ENCODE data around the gene MAPK6. TPM values are rescaled to one million over a fixed set of nuclear protein-coding genes. Genes with fewer than 3 reads are reported as not detected.
A peak's percentile ranks its signal among the peaks of the same experiment; 100 is the strongest.
"Not testable (repeated sequence)": the region's sequence is repeated elsewhere in the genome, so short reads cannot be mapped to it uniquely, and the experiment has no call there.

Gene MAPK6
- total RNA-seq, 2 donors from 2014 or later, result 16.6 to 21.5 TPM

DNA sequence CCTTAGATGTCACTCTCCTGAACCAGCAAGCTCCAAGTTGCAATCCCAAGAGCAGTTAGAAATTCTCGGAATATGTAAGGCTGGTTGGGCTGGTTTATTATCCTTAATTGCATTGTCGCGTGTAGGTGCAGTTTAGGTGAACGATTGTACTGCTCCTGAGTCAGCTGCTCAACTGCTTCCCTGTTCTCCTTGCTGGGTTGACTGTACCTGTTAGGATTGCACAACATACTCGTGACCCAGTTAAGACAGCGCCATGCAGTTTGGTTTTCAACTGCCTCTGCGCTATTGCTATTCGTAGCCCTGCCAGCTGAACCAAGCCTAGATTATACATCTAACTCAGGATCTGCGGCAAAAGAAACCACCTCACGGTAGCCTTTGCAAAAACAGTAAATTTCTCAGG, 52.6 kb downstream of the MAPK6 start:
- intact Hi-C loops (cut with DNase I), result loop anchor here in 1 of 2 donors (10.0 kb wide), 1 partner anchor 87 kb away; no protein-coding TSS in a partner anchor
- no peak for DNase-seq
- no peak for ATAC-seq

DNA sequence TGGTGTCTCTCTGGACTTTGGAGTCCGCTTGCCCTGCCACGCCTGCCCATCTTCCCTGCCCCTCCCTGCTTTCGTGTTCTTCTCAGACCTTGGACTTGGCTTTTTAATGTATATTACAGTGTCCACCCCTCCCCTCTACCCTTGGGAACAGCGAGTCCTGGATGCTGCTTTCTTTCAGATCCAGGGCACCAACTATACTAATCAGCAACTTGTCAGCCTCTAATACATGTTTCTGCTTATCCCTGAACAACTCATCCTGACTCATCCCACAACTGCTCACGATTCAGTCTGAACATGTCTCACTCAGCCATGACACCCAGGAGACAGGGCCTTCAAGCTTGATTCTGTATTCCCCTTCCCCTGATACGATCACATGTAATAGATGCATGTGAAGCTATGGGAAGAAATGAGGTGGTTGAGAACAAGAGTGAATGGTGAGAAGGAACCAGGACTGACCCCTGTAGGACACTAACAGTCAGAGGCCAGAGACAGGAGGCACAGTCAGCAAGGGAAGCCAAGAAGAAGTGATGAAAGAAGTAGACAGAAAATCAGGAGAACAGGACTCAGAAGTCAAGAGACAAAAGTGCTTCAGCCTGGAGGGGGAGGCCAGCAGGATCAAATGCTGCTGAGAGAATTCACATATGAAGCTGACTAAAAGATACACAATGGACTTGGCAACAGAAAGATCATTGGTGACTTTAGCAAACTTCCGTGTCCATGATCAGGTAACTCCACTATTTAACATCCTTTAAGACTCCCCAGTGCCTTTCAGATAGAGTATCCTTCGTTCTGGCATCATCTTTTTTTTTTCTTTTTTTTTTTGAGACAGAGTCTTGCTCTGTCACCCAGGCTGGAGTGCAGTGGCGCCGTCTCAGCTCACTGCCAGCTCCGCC, 58.1 kb downstream of the MAPK6 start:
- peak in 1 of 2 donors; percentile 82 for ATAC-seq
- intact Hi-C loops (cut with DNase I), result loop anchor here in 1 of 2 donors (10.0 kb wide), 1 partner anchor 92 kb away; no protein-coding TSS in a partner anchor
- no peak for DNase-seq

- ATAC-seq, result peak in 1 of 2 donors; percentile 14
- no peak for DNase-seq
These were observed 59.3 kb downstream of the MAPK6 start for GRCh38 chr15:52078197-52078875.

DNA sequence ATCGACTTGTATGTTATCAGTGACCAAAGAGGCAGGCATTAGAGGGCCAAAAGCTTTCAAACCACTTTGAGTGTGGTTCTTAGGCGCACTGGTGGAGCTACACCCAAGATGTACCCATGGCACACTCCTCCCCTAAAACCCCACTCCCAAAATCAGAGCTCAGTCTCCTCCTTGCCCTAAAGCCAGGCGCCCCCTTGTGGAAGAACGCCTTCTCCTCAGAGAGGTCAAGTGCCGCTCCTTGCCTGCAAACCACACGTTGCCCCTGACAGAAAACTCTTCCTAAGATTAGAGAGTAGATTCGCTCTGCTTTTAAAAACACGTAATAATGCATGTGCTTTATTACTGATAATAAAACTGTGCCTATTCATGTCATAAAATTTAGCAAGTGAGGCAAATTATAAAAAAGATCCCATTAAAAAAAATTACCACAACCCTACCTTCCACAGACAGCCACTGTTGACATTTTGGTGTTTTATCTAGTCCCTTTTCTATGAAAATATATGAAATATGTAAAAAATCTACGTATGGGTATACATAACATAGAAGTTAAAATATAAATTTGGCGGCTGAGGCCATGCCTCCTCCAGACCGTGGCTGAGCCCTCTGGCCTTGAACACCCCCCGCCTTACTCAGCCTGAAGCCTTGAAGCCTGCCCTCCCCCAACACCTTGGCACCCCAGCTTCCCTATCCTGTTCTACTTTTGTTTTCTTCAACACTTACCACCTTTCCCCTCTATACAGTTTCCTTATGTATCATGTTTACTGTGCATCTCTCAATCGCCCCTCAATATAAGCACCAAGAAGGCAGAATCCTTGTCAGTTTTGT, 60.1 kb downstream of the MAPK6 start:
- intact Hi-C loops (cut with DNase I), result loop anchor here (2.0 to 10.0 kb wide), 3 partner anchors 94 to 190 kb away; partner anchors contain the start of gene LEO1 (in 1 of the 2)
- DNase-seq, result peak; percentile 89
- ATAC-seq, result peak; percentile 70 to 87

More at GRCh38 chr15:52078197-52078875, 59.3 kb downstream of the MAPK6 start:
- intact Hi-C loops (cut with DNase I), result loop anchor here (2.0 to 10.0 kb wide), 3 partner anchors 94 to 190 kb away; partner anchors contain the start of gene LEO1 (in 1 of the 2)

DNA sequence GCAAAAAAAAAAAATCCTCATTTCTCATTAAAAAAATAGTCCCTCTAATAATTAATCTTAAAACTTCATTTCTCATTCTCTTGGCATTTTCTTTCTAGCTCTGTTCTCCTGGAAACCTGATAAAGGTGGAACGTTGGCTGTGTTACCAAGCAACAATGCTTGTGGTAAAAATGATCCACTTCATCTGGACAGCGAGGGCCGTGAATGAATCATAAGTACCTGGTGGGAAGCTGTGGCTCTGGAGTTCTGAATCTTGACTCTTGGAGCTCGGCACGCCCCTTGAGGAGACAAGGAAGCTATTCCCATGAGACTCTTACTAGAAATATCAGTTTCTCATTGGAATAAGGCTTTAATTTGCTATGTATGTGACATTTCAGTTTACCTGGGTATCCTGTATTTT, 61.0 kb downstream of the MAPK6 start:
- ATAC-seq, result peak in 1 of 2 donors; percentile 84
- intact Hi-C loops (cut with DNase I), result no loop called here
- no peak for DNase-seq

DNA sequence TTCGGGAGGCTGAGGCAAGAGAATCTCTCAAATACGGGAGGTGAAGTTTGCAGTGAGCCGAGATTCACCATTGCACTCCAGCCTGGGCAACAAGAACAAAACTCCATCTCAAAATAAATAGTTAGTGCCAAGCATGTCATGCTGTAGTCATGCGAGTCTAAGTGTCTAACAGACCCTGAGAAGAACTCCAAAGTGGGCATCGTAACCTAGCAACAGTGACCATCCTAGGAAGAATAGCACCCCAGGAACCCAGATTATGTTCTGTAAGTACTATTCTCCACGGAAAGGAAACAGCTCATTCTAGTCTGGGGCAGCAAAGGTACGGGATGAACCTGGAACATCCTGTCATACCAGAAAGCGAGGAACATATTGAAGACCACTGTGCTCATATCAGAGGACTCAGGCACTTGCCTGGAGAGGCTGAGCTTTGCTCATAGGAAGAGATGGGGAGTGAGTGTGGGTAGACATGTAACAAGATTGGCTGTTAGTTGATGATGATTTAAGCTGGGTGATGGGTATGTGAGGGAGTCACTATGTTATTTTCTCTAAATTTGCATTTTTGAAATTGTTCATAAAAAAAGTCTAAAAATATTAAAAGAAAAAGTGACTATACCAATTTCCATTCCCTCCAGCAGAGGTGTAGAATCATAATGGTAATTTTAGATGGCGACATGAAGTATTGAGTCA, 61.8 kb downstream of the MAPK6 start:
- ATAC-seq (no peak), DNase-seq (no peak)
- intact Hi-C loops (cut with DNase I), result no loop called here

DNA sequence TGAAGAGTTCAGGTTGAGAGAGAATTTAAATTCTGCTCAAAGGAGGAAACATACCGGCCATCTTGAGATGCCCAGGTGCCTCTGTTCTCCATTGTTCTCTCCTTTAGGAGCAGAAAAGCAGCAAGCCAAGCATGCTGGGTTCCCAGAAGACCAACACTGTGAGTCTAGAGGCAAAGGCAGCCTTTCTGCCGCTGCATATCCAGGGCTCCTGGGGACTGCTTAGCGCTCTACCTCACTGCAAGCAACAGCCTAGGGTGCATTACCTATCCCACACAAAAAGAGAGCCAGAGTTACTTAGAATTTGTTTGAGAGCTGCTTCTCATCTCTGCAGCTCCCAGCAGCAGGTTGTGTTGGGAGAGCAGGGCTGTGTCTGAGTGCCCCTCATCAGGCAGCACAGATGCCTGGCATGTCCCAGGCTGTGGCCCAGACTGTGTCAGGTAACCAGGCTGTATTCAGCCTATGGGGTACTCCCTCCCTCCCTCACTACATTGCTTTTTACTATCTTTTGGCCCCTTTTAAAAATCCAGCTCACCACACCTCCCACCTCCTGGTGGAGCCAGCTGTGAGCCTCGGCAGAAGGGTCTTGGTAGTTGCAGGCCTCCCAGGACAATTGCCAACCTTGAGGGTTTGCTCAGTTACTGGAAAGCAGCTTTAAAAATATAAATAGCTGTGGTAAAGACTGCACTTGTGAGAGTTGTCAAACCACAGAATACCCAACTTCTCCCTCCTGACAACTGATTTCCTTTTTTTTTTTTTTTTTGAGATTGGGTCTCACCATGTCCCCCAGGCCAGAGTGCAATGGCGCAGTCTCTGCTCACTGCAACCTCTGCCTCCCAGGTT, 63.4 kb downstream of the MAPK6 start:
- DNase-seq (no peak), ATAC-seq (no peak)
- intact Hi-C loops (cut with DNase I), result no loop called here

GRCh38 chr15:52083037-52083359, 64.0 kb downstream of the MAPK6 start:
- DNase-seq; intact Hi-C loops (cut with DNase I); ATAC-seq: not testable (repeated sequence)

DNA sequence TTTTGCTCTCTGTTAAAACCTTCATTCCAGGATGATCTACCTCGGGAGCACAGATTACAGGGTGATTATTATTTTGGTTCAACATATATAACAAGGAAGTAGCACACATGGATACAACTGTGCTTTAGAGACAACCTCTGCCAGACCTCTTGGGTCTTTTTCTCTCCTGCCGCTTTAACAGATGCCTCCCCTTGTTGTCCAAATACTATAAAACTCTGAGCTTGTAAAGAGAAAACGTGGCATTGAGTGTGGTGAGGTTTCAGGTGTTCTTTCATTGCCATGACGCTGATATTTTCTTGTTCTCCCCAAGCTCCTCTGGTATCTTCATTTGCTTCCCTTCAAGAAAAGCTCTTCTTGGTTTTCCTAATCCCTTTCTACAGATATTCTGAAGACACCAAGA, 64.6 kb downstream of the MAPK6 start:
- intact Hi-C loops (cut with DNase I), result no loop called here
- no peak for ATAC-seq
- DNase-seq, result no peak

DNA sequence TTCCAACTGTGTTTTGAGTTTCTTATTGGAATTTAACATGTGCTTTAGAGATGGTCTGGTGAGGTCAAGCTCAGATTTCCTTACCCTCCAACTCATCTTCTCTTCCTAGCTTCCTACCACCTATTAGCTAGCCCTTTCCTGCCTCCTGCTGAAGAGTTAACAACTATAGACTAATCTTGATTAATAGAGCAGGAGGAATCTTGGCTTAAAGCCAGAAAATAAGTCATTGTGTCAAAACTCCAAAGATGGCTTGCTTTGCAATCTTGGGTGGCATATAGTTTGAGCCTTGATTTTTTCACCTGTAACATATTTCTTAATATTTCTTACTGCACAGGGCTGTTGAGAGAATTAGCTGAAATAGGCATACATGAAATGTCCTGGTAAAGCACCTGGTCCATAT, 66.3 kb downstream of the MAPK6 start:
- DNase-seq (no peak), ATAC-seq (no peak)
- intact Hi-C loops (cut with DNase I), result no loop called here

DNA sequence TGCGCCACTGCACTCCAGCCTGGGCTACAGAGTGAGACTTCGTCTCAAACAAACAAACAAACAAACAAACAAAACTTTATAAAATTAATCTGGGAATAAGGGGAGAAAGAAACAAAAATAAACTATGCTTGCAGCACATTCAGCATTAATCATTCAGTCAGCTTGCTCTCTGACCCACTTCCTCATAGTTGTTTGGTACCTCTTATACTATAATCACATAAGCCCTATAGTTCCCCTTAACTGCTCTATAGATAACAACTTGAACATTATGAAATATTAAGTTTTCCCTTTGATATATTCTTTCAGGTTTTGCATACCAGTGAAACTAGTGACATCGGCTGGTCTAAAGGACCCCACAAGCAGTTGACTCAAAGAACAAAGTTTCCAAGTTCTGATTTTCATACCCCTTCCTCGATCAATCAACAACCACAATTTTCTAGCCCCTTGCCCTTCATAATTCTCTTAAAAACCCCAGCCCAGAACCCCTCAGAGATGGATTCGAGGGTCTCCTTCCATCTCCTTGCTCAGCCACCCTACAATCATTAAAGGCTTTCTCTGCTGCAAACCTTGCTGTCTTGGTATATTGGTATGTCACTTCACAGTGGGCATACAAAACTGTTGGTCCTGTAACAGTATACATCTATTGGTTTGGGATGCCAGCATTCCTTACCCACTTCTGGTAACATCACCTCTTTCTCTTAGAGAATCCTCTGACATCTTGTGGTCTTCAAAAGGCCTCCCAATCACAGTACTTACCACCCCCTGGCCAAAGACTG, 67.2 kb downstream of the MAPK6 start:
- intact Hi-C loops (cut with DNase I), result no loop called here
- ATAC-seq (no peak), DNase-seq (no peak)

DNA sequence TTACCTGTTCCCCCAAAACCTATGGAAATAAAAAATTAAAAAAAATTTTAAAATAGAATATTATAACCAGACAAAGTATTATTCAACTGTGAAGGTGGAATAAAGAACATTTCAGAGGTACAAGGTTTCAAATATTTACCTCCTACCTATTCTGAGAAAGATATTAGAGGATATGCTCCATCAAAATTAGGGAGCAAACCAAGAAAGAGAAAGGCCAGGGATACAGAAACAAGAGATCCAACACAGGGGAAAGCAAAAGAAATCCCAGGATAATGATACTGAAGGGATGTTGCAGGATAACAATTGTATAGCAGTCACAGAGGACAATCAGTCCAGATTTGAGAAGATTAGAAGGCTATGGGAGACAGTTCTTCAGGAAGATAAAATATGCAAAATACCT, 71.2 kb downstream of the MAPK6 start:
- intact Hi-C loops (cut with DNase I), result no loop called here
- DNase-seq (no peak), ATAC-seq (no peak)

GRCh38 chr15:52093167-52093538, 74.1 kb downstream of the MAPK6 start:
- DNase-seq (no peak), ATAC-seq (no peak)
- intact Hi-C loops (cut with DNase I), result no loop called here

GRCh38 chr15:52093539-52094510, 74.8 kb downstream of the MAPK6 start:
- intact Hi-C loops (cut with DNase I), result no loop called here
- DNase-seq (peak; percentile 36), ATAC-seq (peak; percentile 76 to 82)

DNA sequence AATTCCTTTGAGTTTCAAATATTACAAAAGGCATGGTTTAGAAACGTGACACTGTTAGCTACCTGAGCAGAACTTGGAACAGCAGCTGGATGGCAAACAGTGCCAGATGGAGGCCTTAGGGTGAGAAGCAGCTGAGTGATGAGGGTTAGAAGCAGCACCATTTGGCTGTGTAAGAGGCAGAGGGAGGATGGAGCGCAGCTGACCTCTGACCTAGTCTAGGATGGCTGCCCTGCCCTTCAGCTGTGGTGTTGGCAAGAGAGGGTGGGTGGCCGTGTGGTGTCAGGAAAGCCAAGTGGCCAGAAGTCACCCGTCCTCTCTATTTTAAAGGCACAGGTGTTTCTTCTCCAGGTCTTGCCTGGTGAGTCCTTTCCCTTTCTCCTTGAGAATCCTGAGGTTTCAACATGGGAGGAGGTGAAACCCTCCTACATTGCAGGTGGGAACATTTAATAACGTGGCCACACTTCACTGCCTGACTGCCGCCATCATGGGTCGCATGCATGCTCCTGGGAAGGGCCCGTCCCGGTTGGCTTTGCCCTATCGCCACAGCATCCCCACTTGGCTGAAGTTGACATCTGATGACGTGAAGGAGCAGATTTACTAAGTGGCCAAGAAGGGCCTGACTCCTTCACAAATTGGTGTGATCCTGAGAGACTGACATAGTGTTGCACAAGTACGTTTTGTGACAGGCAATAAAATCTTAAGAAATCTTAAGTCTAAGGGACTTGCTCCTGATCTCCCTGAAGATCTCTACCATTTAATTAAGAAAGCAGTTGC, 76.0 kb downstream of the MAPK6 start:
- intact Hi-C loops (cut with DNase I), result no loop called here
- DNase-seq (no peak), ATAC-seq (peak in 1 of 2 donors; percentile 53)

Data from left cardiac atrium (tissue), 4 donors.